ENCODE data around the gene SAMM50.

DNA sequence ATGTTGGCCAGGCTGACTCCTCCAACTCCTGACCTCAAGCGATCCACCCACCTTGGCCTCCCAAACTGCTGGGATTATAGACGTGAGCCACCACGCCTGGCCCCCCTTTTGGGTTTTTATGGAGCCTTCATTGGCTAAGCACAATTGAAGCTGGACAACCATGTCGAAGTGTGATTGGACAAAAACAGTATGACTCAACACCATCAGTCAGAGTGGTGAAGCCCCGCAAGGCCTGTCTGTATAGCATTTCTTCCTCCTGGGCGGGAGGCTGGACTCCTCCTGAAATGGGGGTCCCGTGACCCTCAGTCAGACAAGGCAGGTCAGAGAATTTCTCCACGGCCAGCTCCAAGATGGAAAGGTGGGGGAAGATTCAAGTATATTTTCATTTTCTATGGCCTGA is 65.7 kb downstream of the SAMM50 start:
- TF ChIP-seq, protein P1, sequence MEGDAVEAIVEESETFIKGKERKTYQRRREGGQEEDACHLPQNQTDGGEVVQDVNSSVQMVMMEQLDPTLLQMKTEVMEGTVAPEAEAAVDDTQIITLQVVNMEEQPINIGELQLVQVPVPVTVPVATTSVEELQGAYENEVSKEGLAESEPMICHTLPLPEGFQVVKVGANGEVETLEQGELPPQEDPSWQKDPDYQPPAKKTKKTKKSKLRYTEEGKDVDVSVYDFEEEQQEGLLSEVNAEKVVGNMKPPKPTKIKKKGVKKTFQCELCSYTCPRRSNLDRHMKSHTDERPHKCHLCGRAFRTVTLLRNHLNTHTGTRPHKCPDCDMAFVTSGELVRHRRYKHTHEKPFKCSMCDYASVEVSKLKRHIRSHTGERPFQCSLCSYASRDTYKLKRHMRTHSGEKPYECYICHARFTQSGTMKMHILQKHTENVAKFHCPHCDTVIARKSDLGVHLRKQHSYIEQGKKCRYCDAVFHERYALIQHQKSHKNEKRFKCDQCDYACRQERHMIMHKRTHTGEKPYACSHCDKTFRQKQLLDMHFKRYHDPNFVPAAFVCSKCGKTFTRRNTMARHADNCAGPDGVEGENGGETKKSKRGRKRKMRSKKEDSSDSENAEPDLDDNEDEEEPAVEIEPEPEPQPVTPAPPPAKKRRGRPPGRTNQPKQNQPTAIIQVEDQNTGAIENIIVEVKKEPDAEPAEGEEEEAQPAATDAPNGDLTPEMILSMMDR (IDR thresholded peaks at IDR 0.05 in 8 of 11, conservative IDR thresholded peaks at IDR 0.05 in 3 of 11) = no peak
- TF ChIP-seq POLR2A (IDR thresholded peaks at IDR 0.05) = no peak
- TF ChIP-seq POLR2AphosphoS5 (IDR thresholded peaks at IDR 0.05) = no peak
